WTC11 (cell line): ENCODE measurements around the gene CALR3.

Experiments used
- ESRRA ChIP-seq: sonication (generic); formaldehyde crosslinking; IDR thresholded peaks from 2 replicates; pipeline ENCODE4 v1.8.1; 2022; ENCODE audit warnings: mild to moderate bottlenecking, missing genetic modification reagents, borderline replicate concordance
- FOXK1 ChIP-seq: sonication (generic); formaldehyde crosslinking; IDR thresholded peaks from 2 replicates; pipeline ENCODE4 v1.8.0; 2022; ENCODE audit warnings: mild to moderate bottlenecking, moderate library complexity, missing genetic modification reagents
- IRF2 ChIP-seq: sonication (generic); formaldehyde crosslinking; IDR thresholded peaks from 2 replicates; pipeline ENCODE4 v1.8.0; 2022; ENCODE audit warnings: low read depth, missing genetic modification reagents, borderline replicate concordance
- MXD4 ChIP-seq: fragments of 250-450 bp; sonication (Bioruptor Pico); IDR thresholded peaks from 2 replicates; pipeline ENCODE4 v1.8.0; 2021; ENCODE audit warnings: mild to moderate bottlenecking, moderate library complexity, borderline replicate concordance
- NFYB ChIP-seq: sonication (generic); formaldehyde crosslinking; conservative IDR thresholded peaks from 2 replicates; pipeline ENCODE4 v1.8.0; 2022; ENCODE audit warnings: low read depth, missing genetic modification reagents
- SOX15 ChIP-seq: fragments of 250-450 bp; sonication (Bioruptor Pico); IDR thresholded peaks from 2 replicates; pipeline ENCODE4 v1.9.0; 2021; ENCODE audit warnings: mild to moderate bottlenecking
- TF ChIP-seq, protein P1 (sequence below): sonication (generic); formaldehyde crosslinking; IDR thresholded peaks from 2 replicates; pipeline ENCODE4 v1.8.1; 2023; ENCODE audit warnings: mild to moderate bottlenecking, missing genetic modification reagents, moderate library complexity
- TF ChIP-seq, protein P2 (sequence below): fragments of 200-600 bp; IDR thresholded peaks from 2 replicates; pipeline ENCODE4 v1.8.0; 2022; ENCODE audit warnings: antibody characterized with exemption
- TF ChIP-seq, protein P3 (sequence below): sonication (generic); formaldehyde crosslinking; IDR thresholded peaks from 2 replicates; pipeline ENCODE4 v1.8.0; 2022; ENCODE audit warnings: mild to moderate bottlenecking, missing genetic modification reagents
- TF ChIP-seq, protein P4 (sequence below): sonication (generic); formaldehyde crosslinking; IDR thresholded peaks from 2 replicates; pipeline ENCODE4 v1.8.1; 2022; ENCODE audit warnings: low read depth, missing genetic modification reagents, borderline replicate concordance
- TF ChIP-seq, protein P5 (sequence below): sonication (generic); formaldehyde crosslinking; IDR thresholded peaks from 2 replicates; pipeline ENCODE4 v1.8.1; 2023; ENCODE audit warnings: mild to moderate bottlenecking, missing genetic modification reagents, moderate library complexity

DNA sequence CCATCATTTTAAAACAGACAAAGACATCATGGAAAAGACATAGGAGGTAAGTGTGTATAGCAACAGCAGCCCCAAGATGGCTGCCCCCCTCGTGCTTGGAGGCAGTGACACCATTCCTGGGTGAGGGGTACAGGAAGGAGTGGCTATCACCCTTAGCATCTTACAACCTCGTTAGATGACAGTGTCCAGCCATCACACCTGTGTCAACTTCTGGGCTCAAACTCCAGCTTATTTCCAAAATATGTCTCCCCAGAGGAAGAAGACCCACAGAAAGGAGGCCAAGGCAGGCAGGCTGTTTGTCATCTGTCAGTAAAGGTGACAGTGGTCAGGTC lies 51.7 kb downstream of the CALR3 start:
- TF ChIP-seq, protein P1, sequence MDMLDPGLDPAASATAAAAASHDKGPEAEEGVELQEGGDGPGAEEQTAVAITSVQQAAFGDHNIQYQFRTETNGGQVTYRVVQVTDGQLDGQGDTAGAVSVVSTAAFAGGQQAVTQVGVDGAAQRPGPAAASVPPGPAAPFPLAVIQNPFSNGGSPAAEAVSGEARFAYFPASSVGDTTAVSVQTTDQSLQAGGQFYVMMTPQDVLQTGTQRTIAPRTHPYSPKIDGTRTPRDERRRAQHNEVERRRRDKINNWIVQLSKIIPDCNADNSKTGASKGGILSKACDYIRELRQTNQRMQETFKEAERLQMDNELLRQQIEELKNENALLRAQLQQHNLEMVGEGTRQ (CRISPR knock-in tag): no peak
- no peak for TF ChIP-seq FOXK1 (CRISPR knock-in tag)
- TF ChIP-seq, protein P2, sequence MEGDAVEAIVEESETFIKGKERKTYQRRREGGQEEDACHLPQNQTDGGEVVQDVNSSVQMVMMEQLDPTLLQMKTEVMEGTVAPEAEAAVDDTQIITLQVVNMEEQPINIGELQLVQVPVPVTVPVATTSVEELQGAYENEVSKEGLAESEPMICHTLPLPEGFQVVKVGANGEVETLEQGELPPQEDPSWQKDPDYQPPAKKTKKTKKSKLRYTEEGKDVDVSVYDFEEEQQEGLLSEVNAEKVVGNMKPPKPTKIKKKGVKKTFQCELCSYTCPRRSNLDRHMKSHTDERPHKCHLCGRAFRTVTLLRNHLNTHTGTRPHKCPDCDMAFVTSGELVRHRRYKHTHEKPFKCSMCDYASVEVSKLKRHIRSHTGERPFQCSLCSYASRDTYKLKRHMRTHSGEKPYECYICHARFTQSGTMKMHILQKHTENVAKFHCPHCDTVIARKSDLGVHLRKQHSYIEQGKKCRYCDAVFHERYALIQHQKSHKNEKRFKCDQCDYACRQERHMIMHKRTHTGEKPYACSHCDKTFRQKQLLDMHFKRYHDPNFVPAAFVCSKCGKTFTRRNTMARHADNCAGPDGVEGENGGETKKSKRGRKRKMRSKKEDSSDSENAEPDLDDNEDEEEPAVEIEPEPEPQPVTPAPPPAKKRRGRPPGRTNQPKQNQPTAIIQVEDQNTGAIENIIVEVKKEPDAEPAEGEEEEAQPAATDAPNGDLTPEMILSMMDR: no peak
- TF ChIP-seq ESRRA (CRISPR knock-in tag): no peak
- no peak for TF ChIP-seq MXD4 (CRISPR knock-in tag)
- TF ChIP-seq SOX15 (CRISPR knock-in tag): no peak
- no peak for TF ChIP-seq NFYB (CRISPR knock-in tag)
- TF ChIP-seq, protein P3, sequence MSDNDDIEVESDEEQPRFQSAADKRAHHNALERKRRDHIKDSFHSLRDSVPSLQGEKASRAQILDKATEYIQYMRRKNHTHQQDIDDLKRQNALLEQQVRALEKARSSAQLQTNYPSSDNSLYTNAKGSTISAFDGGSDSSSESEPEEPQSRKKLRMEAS (CRISPR knock-in tag): no peak
- no peak for TF ChIP-seq IRF2 (CRISPR knock-in tag)
- TF ChIP-seq, protein P4, sequence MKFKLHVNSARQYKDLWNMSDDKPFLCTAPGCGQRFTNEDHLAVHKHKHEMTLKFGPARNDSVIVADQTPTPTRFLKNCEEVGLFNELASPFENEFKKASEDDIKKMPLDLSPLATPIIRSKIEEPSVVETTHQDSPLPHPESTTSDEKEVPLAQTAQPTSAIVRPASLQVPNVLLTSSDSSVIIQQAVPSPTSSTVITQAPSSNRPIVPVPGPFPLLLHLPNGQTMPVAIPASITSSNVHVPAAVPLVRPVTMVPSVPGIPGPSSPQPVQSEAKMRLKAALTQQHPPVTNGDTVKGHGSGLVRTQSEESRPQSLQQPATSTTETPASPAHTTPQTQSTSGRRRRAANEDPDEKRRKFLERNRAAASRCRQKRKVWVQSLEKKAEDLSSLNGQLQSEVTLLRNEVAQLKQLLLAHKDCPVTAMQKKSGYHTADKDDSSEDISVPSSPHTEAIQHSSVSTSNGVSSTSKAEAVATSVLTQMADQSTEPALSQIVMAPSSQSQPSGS: no peak
- TF ChIP-seq, protein P5, sequence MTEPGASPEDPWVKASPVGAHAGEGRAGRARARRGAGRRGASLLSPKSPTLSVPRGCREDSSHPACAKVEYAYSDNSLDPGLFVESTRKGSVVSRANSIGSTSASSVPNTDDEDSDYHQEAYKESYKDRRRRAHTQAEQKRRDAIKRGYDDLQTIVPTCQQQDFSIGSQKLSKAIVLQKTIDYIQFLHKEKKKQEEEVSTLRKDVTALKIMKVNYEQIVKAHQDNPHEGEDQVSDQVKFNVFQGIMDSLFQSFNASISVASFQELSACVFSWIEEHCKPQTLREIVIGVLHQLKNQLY (CRISPR knock-in tag): no peak
